Karpas-422 (cell line): Measurements from ENCODE around the gene SLC24A4. TPM values are rescaled to one million over a fixed set of nuclear protein-coding genes. Genes with fewer than 3 reads are reported as not detected.

Experiments
- DNase-seq: peaks from one replicate; pipeline ENCODE4 v3.0.0-alpha.2; 2015
- H2AFZ ChIP-seq: fragments of 200-600 bp; sonication (generic); 2 replicates; pipeline ENCODE4 v1.6.1; 2014; ENCODE audit warnings: antibody characterized with exemption, low read length, mixed read lengths
- H3K27ac ChIP-seq: fragments of 200-600 bp; sonication (generic); 2 replicates; pipeline ENCODE4 v1.5.1; 2014; ENCODE audit warnings: mild to moderate bottlenecking, low read length, moderate library complexity
- H3K27me3 ChIP-seq: fragments of 200-600 bp; sonication (generic); 2 replicates; pipeline ENCODE4 v1.6.1; 2014; ENCODE audit warnings: low read length, mixed read lengths
- H3K36me3 ChIP-seq: fragments of 200-600 bp; sonication (generic); 2 replicates; pipeline ENCODE4 v1.6.1; 2014; ENCODE audit warnings: low read length, mixed read lengths; ENCODE audit not compliant: insufficient read depth
- H3K4me1 ChIP-seq: fragments of 200-600 bp; sonication (generic); 2 replicates; pipeline ENCODE4 v1.6.1; 2014; ENCODE audit warnings: mild to moderate bottlenecking, low read length, mixed read lengths
- H3K4me2 ChIP-seq: fragments of 200-600 bp; sonication (generic); 2 replicates; pipeline ENCODE4 v1.6.1; 2014; ENCODE audit warnings: low read length, low read depth, mild to moderate bottlenecking; ENCODE audit not compliant: poor library complexity, severe bottlenecking
- H3K4me3 ChIP-seq: fragments of 200-600 bp; sonication (generic); 2 replicates; pipeline ENCODE4 v1.5.1; 2014; ENCODE audit warnings: mild to moderate bottlenecking, antibody characterized with exemption, low read length, mixed read lengths
- H3K79me2 ChIP-seq: fragments of 200-600 bp; sonication (generic); 2 replicates; pipeline ENCODE4 v1.6.1; 2014; ENCODE audit warnings: mild to moderate bottlenecking, low read length, mixed read lengths
- H3K9ac ChIP-seq: fragments of 200-600 bp; sonication (generic); 2 replicates; pipeline ENCODE4 v1.6.0; 2014; ENCODE audit warnings: low read length
- H3K9me2 ChIP-seq: fragments of 200-600 bp; sonication (generic), shearing (Covaris generic); replicated peaks from 2 replicates; pipeline ENCODE4 v1.6.0; 2014; ENCODE audit warnings: mild to moderate bottlenecking, low read length, moderate library complexity; ENCODE audit not compliant: insufficient read depth
- H3K9me3 ChIP-seq: fragments of 300-700, 200-600 bp; sonication (generic); 2 replicates; pipeline ENCODE4 v1.6.1; 2014; ENCODE audit warnings: low read length, mixed read lengths
- H4K20me1 ChIP-seq: fragments of 200-600 bp; sonication (generic); 2 replicates; pipeline ENCODE4 v1.6.1; 2014; ENCODE audit warnings: mild to moderate bottlenecking, antibody characterized with exemption, low read length, low read depth; ENCODE audit not compliant: insufficient read depth
- total RNA-seq: library from RNA; depleted of rRNA; stranded (reverse); fragments of >200 nt; shearing (Covaris generic); gene quantifications from 2 replicates; pipeline ENCODE4 v1.2.3, GENCODE V29; 2014; ENCODE audit warnings: low replicate concordance

The SLC24A4 gene
- total RNA-seq, 1 experiment from 2014 or later = not detected

DNA sequence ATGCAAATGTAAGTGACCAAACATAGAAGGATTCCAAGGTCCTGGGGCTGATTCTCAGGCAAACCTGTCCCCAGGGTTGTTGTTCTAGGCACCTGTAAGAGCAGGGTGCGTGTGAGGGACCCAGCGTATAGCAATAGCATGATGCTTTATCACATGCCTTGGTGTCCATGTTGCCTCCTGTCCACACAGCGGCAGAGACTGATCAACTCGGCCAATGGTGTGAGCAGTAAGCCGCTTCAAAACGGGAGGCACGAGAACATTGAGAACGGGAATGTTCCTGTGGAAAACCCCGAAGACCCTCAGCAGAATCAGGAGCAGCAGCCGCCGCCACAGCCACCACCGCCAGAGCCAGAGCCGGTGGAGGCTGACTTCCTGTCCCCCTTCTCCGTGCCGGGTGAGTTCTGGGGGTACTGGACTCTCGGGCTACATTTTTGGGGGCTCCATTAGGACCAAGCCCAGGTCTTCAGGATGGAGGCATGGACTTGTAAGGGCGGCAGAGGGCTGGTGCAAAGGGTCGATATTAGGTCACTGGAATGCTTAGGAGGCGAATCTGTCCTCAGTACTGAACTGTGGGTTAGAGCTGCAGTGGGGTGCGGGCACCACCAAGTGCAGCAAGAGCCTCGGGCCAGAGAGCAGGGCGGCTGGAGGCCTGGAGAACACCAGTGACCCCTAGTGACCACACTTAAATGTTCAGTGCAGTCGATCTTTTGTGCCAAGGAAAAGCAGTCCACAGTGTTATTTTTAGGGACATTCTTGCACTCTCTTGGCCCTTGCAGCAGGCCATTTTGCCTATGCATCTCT lies 133.4 kb downstream of the SLC24A4 start:
- Histone ChIP-seq H3K79me2 (no peaks in the 10 kb centered on the region), H3K27me3 (no peaks in the 10 kb centered on the region), H4K20me1 (no peaks in the 10 kb centered on the region; the same call in 1 of the 2 replicates), H3K4me2 (no peak overlapping the region), H3K4me3 (no peak overlapping the region), H3K4me1 (no peaks in the 10 kb centered on the region), H3K9ac (no peak overlapping the region), H3K36me3 (no peaks in the 10 kb centered on the region), H2AFZ (no peak overlapping the region), H3K27ac (no peak overlapping the region), H3K9me2 (no peaks in the 10 kb centered on the region), H3K9me3 (0 out of 2 replicates have a peak, but pooled peaks cover 2% of the 10 kb centered on the region)
- peak; percentile 83 for DNase-seq

DNA sequence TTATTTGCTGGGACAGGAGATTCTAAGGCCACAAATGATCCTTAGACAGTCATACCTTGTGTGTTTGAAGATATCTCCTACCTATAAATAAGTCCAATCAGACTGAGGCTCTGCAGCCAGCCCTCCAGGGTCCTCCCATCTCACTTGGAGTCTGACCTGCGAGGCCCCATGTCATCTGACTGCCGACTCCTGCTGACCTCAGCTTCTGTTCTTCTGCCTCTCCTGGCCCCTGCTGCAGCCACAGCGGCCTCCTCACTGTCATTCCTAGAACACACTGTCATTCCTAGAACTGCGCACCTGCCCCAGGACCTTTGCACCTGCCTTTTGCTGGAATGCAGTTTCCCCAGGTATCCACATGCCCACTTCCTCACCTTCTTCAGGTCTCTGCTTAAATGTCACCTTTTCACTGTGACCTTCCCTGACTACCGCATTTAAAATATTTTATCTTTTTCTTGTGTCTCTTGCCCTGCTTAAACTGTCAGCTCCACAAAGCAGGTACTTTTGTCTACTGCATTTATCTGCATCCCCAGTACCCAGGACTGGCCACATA lies 134.1 kb downstream of the SLC24A4 start:
- Histone ChIP-seq H3K4me2 (no peak overlapping the region), H3K9me3 (0 out of 2 replicates have a peak, but pooled peaks cover 2% of the 10 kb centered on the region), H3K36me3 (no peaks in the 10 kb centered on the region), H3K79me2 (no peaks in the 10 kb centered on the region), H4K20me1 (peaks cover 3% of the 10 kb centered on the region; the same call in 1 of the 2 replicates), H3K27me3 (no peaks in the 10 kb centered on the region), H3K27ac (no peak overlapping the region), H3K9ac (no peak overlapping the region), H3K9me2 (no peaks in the 10 kb centered on the region), H3K4me1 (no peaks in the 10 kb centered on the region), H3K4me3 (no peak overlapping the region), H2AFZ (no peak overlapping the region)
- DNase-seq = no peak

DNA sequence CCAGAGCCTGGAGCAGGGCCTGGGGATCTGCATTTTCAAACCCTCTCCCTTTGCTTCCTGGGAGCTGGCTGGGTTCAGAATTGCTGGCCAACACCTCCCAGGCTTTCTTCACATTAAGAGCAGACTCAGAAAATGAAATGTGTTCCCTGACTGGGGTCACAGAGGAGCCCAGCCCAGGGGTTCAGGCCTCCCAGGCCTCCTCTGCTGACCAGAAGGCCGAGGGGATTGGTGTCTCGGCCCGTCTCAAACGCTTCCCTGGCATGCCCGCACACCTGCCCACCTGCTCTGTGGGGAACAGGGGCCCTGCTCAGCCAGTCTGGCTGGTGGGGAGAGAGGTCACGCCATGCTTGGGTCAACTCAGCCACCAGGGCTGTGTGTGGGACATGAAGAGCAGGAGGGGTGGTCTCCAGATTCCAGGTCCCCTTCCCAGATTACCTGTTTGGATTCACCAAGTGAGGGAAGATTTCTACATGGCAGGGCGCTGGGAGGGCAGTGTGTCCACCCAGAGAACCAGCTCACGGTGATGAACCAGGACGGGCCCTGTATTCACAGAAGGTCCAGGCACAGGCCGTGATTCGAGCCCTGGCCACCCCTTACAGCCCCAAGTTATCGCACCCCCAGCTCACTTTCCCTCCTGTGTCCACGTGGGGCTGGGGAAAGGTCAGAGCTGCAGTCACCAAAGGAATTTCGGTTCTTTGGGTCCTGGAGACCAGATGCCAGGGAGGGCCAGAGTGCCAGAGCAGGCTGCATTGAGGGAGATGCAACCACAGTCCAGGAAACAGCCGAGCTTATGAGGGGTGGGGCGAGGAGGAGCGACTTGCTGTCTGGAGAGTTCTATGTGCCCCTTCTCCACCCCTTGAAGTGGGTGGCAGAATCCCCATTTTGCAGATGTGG lies 135.4 kb downstream of the SLC24A4 start:
- Histone ChIP-seq H3K9me3 (0 out of 2 replicates have a peak, but pooled peaks cover 2% of the 10 kb centered on the region), H3K4me3 (no peak overlapping the region), H4K20me1 (peaks cover 3% of the 10 kb centered on the region; the same call in 1 of the 2 replicates), H3K9me2 (no peaks in the 10 kb centered on the region), H3K9ac (no peak overlapping the region), H3K4me2 (no peak overlapping the region), H2AFZ (no peak overlapping the region), H3K4me1 (no peaks in the 10 kb centered on the region), H3K27ac (no peak overlapping the region), H3K36me3 (no peaks in the 10 kb centered on the region), H3K27me3 (no peaks in the 10 kb centered on the region), H3K79me2 (no peaks in the 10 kb centered on the region)
- no peak for DNase-seq

DNA sequence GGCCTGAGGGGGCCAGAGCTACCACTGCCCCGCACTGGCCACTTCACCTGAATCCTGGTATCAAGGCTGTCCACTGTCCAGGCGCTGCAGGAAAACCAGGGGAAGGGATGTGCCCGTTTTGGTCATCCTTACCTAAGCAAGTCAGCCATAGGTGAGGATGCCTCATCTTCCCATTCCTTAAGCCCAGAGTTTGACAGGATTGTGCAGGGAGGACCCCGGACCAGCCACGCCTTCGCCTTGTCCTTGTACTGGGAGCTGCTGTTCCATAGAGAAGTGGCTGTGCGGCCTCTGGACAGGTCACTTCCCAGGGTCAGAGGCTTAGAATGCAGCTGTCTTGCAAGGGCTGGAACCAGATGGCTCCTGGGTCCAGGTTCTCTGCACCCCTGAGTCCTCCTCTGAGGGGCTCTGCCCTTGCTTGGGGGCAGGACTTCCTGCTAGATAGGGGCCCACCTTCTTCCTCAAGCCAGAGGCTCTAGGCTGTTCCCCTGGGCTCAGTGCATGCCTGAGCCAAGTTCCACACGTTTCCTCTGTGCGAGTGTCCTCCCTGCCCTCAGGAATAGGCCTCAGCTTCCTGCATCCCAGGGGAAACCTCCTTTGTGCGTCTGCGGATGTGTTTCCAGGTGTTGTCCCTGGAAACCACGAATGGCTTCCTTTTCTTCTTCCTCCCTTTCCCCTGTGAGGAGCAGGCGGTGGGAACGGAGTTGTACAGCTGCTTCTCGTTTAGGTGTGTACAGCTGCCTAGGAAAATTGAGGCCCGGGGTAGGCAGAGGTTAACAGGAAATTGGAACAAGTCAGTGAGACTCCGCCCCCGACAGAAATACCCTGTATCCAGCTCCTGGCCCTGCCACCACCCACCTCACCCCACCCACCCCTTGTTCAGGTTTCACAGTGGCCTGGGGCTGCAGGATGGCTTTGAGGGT lies 136.3 kb downstream of the SLC24A4 start:
- H3K36me3 ChIP-seq = no peaks in the 10 kb centered on the region
- 0 out of 2 replicates have a peak, but pooled peaks cover 2% of the 10 kb centered on the region for H3K9me3 ChIP-seq
- H2AFZ ChIP-seq = no peak overlapping the region
- H3K4me3 ChIP-seq = no peak overlapping the region
- peaks cover 3% of the 10 kb centered on the region; the same call in 1 of the 2 replicates for H4K20me1 ChIP-seq
- no peak for DNase-seq
- no peaks in the 10 kb centered on the region for H3K9me2 ChIP-seq
- no peak overlapping the region for H3K4me2 ChIP-seq
- H3K27ac ChIP-seq = no peak overlapping the region
- H3K79me2 ChIP-seq = no peaks in the 10 kb centered on the region
- no peaks in the 10 kb centered on the region for H3K4me1 ChIP-seq
- H3K9ac ChIP-seq = no peak overlapping the region
- no peaks in the 10 kb centered on the region for H3K27me3 ChIP-seq

DNA sequence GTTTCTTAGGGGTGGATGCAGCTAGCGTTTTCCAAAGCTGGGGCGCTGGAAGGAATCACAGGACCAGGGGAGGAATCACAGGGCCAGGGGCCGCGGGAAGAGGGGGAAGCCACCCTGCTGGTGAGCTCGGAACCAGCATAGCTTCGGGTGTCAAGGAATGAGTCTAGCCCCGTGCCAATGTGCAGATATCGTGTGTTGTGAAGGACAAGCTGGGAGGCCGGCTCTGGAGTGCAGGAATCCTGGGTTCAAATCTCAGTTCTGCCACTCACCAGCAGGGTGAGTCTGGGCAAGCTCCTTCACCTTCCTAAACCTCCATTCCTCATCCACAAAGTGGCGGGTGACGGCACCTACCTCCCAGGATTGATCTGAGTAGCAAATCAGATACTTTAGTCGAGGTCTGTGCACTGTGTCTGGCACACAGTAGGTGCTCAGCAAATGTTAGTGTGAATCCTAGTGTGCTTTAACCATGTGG lies 137.0 kb downstream of the SLC24A4 start:
- no peaks in the 10 kb centered on the region for H3K9me2 ChIP-seq
- H3K27me3 ChIP-seq = no peaks in the 10 kb centered on the region
- no peak overlapping the region for H3K4me2 ChIP-seq
- DNase-seq = no peak
- no peak overlapping the region for H3K9ac ChIP-seq
- no peak overlapping the region for H3K4me3 ChIP-seq
- peaks cover 3% of the 10 kb centered on the region; the same call in 1 of the 2 replicates for H4K20me1 ChIP-seq
- H2AFZ ChIP-seq = no peak overlapping the region
- no peaks in the 10 kb centered on the region for H3K79me2 ChIP-seq
- 0 out of 2 replicates have a peak, but pooled peaks cover 2% of the 10 kb centered on the region for H3K9me3 ChIP-seq
- no peaks in the 10 kb centered on the region for H3K36me3 ChIP-seq
- no peaks in the 10 kb centered on the region for H3K4me1 ChIP-seq
- H3K27ac ChIP-seq = no peak overlapping the region

DNA sequence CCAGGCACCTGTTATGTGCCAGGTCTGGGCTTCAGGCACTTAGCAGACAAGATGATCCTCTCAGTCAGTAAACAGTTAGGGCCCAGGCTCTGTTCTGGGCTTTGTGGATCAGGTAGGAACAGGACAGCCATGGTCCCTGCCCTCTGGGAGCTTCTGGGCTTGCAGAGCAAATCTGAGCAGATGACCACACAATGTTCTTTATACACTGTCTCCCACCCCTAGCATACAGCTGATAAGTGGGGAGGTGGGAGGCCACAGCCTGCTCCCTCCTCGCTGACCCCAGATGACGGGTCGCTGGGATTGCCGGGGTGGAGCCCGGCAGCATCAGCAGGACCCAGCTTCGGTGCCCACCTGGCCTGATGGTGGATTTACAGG lies 137.6 kb downstream of the SLC24A4 start:
- DNase-seq = no peak
- H3K27ac ChIP-seq = no peak overlapping the region
- no peak overlapping the region for H2AFZ ChIP-seq
- no peaks in the 10 kb centered on the region for H3K27me3 ChIP-seq
- no peaks in the 10 kb centered on the region for H3K4me1 ChIP-seq
- no peak overlapping the region for H3K4me2 ChIP-seq
- H3K9me3 ChIP-seq = no peaks in the 10 kb centered on the region
- H3K79me2 ChIP-seq = no peaks in the 10 kb centered on the region
- H3K4me3 ChIP-seq = no peak overlapping the region
- H3K9me2 ChIP-seq = no peaks in the 10 kb centered on the region
- peaks cover 3% of the 10 kb centered on the region; the same call in 1 of the 2 replicates for H4K20me1 ChIP-seq
- no peaks in the 10 kb centered on the region for H3K36me3 ChIP-seq
- no peak overlapping the region for H3K9ac ChIP-seq

DNA sequence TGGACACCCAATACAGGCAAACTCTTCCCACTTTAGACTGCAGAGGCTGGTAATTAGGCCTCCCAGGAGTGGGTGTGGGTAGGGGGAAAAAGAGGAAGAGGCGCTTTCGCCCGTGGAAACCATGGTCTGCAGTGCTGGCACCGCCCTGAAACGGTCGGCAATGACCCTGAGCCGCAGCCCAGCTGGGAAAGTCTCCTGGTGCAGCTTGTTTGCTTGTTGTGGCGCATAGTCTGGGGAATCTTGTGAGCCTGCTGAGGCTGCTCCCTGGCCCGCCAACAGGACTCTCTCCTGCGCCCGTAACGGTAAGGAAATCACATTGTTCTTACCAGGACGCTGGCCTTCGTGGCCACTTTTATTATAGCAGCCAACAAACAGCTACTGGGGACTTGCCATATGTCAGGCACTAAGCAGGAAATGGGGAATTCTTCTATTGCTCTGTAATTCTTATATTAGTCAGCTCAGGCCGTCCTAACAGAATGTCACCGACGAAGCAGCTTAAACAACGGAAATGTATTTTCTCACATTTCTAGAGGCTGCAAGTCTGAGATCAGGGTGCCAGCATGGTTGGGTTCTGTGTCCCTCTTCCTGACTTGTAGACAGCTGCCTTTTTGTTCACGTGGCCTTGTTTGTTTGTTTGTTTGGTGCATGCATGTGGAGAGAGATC lies 138.1 kb downstream of the SLC24A4 start:
- H3K4me2 ChIP-seq = no peak overlapping the region
- no peak for DNase-seq

More for the DNA sequence above, 138.1 kb downstream of the SLC24A4 start:
- H3K36me3 ChIP-seq = no peaks in the 10 kb centered on the region
- no peak overlapping the region for H3K4me3 ChIP-seq
- H3K4me1 ChIP-seq = no peaks in the 10 kb centered on the region
- H3K27me3 ChIP-seq = no peaks in the 10 kb centered on the region
- H2AFZ ChIP-seq = no peak overlapping the region
- no peaks in the 10 kb centered on the region for H3K9me3 ChIP-seq
- no peaks in the 10 kb centered on the region for H3K79me2 ChIP-seq
- no peak overlapping the region for H3K9ac ChIP-seq
- no peaks in the 10 kb centered on the region for H3K9me2 ChIP-seq
- H4K20me1 ChIP-seq = peaks cover 3% of the 10 kb centered on the region; the same call in 1 of the 2 replicates
- H3K27ac ChIP-seq = no peak overlapping the region
